Activated CD8-positive, alpha-beta T cell treated with anti-CD3 and anti-CD28 coated beads for 36 hours (primary cell): ENCODE data around the gene MTG2. TPM values are rescaled to one million over a fixed set of nuclear protein-coding genes. Genes with fewer than 3 reads are reported as not detected.

Source experiments
- ATAC-seq: fragments of 200-7000 bp; cut with Tn5 transposase; one replicate; pipeline ENCODE4 v1.10.0; 2021; ENCODE audit warnings: mild to moderate bottlenecking, moderate library complexity
- CTCF ChIA-PET: fragments of 350-600 bp; sonication (Branson Sonifier 250); formaldehyde crosslinking; loops from one replicate; lab custom pipeline; 2021; ENCODE audit warnings: antibody characterized with exemption; lab: Charles Lee
- POLR2A ChIA-PET: fragments of 350-600 bp; sonication (Branson Sonifier 250); formaldehyde crosslinking; loops from one replicate; lab custom pipeline; 2021; ENCODE audit warnings: antibody characterized with exemption; lab: Charles Lee
- DNase-seq: peaks from one replicate; pipeline ENCODE4 v3.0.0-alpha.2; 2020
- H3K27ac Mint-ChIP-seq: one replicate; pipeline ENCODE4 v1.8.0; 2021; ENCODE audit warnings: mild to moderate bottlenecking, mixed read lengths
- H3K27me3 Mint-ChIP-seq: one replicate; pipeline ENCODE4 v1.8.0; 2021; ENCODE audit warnings: mixed read lengths
- H3K36me3 Mint-ChIP-seq: one replicate; pipeline ENCODE4 v1.8.0; 2021; ENCODE audit warnings: low read depth, mixed read lengths
- H3K4me1 Mint-ChIP-seq: one replicate; pipeline ENCODE4 v1.8.0; 2021; ENCODE audit warnings: low read depth, mixed read lengths
- H3K4me3 Mint-ChIP-seq: one replicate; pipeline ENCODE4 v1.8.0; 2021; ENCODE audit warnings: mild to moderate bottlenecking, moderate library complexity, mixed read lengths
- H3K9me3 Mint-ChIP-seq: one replicate; pipeline ENCODE4 v1.8.0; 2021; ENCODE audit warnings: mixed read lengths
- CTCF ChIP-seq: fragments of 200-600 bp; IDR thresholded peaks from one replicate; pipeline ENCODE4 v1.8.0; 2022; ENCODE audit warnings: antibody characterized with exemption, mild to moderate bottlenecking
- intact Hi-C: fragments of 100-400 bp; cut with micrococcal nuclease; formaldehyde crosslinking; loops from one replicate; pipeline ENCODE4 v1.10.0; 2022
- total RNA-seq, 2 experiments: library from RNA; stranded (reverse); gene quantifications; one replicate each; pipeline ENCODE4 v1.2.3, GENCODE V29; 2021

The MTG2 gene
- total RNA-seq, 2 experiments from 2014 or later: 36.5 to 40.5 TPM

GRCh38 chr20:62141397-62142251 lies 41.2 kb upstream of the MTG2 start:
- DNase-seq: peak; percentile 51
- Mint-ChIP-seq H3K36me3 (peaks cover 54% of the 10 kb centered on the region), H3K27me3 (no peaks in the 10 kb centered on the region), H3K9me3 (no peaks in the 10 kb centered on the region), H3K4me3 (peak overlapping the region; percentile 84), H3K27ac (peak overlapping the region; percentile 89), H3K4me1 (peaks cover 55% of the 10 kb centered on the region)
- ChIA-PET POLR2A (interaction anchor here (0.5 to 3.1 kb wide), 12 partner anchors 9 to 130 kb away, joined by 3 to 13 read pairs (median 4); partner anchors contain the start of genes LSM14B and TAF4), CTCF (interaction anchor here (0.7 to 3.1 kb wide), 9 partner anchors 9 to 241 kb away, joined by 3 to 13 read pairs (median 4); no protein-coding TSS in a partner anchor)
- no peak for TF ChIP-seq CTCF
- no peak for ATAC-seq
- intact Hi-C loops: no loop called here

- ChIA-PET POLR2A (interaction anchor here (0.7 to 3.1 kb wide), 12 partner anchors 10 to 116 kb away, joined by 3 to 13 read pairs (median 4); partner anchors contain the start of genes LSM14B and TAF4), CTCF (interaction anchor here (0.8 to 3.1 kb wide), 9 partner anchors 10 to 240 kb away, joined by 3 to 13 read pairs (median 4); no protein-coding TSS in a partner anchor)
- DNase-seq (no peak), ATAC-seq (peak; percentile 3)
- peaks cover 47% of the 10 kb centered on the region for H3K36me3 Mint-ChIP-seq
- H3K27me3 Mint-ChIP-seq: no peaks in the 10 kb centered on the region
- no peaks in the 10 kb centered on the region for H3K9me3 Mint-ChIP-seq
- peaks cover 53% of the 10 kb centered on the region for H3K4me1 Mint-ChIP-seq
- peak overlapping the region; percentile 89 for H3K27ac Mint-ChIP-seq
- intact Hi-C loops: no loop called here
- no peak for TF ChIP-seq CTCF
- peak overlapping the region; percentile 84 for H3K4me3 Mint-ChIP-seq
Measured at GRCh38 chr20:62142252-62143080, 40.4 kb upstream of the MTG2 start.

GRCh38 chr20:62143081-62143956 lies 39.5 kb upstream of the MTG2 start, which contains the start of the genes PSMA7 and SS18L1:
Gene PSMA7 (minus strand): TSS chr20:62143394. CDS start chr20:62143303, 91 bp downstream.
Gene SS18L1 (plus strand): TSS chr20:62143769. CDS start chr20:62143821, 52 bp downstream.
- Mint-ChIP-seq H3K9me3 (no peaks in the 10 kb centered on the region), H3K27ac (peak within 1 kb of the TSS; percentile 89), H3K36me3 (peaks cover 39% of the 10 kb centered on the region), H3K4me3 (peak within 1 kb of the TSS; percentile 84), H3K27me3 (no peaks in the 10 kb centered on the region), H3K4me1 (peaks cover 48% of the 10 kb centered on the region)
- ChIA-PET POLR2A (interaction anchor here (0.6 to 3.1 kb wide), 7 partner anchors 14 to 117 kb away, joined by 3 to 13 read pairs (median 4); partner anchors contain the start of genes LSM14B and TAF4), CTCF (interaction anchor here (0.9 to 3.1 kb wide), 4 partner anchors 13 to 239 kb away, joined by 3 to 13 read pairs (median 6); no protein-coding TSS in a partner anchor)
- DNase-seq (peak; percentile 85), ATAC-seq (peak; percentile 90)
- TF ChIP-seq CTCF: no peak
- intact Hi-C loops: no loop called here
